Lower lobe of right lung (tissue), 2 donors: ENCODE data around the gene SHMT2. TPM values are rescaled to one million over a fixed set of nuclear protein-coding genes. Genes with fewer than 3 reads are reported as not detected.
A peak's percentile ranks its signal among the peaks of the same experiment; 100 is the strongest.

Experiments
- ATAC-seq, 2 donors: fragments of 200-7000 bp; cut with Tn5 transposase; one replicate each; pipeline ENCODE4 v1.9.1; 2020 to 2022; ENCODE audit warnings: mild to moderate bottlenecking in 2 of 2, moderate library complexity in 2 of 2
- DNase-seq: peaks from one replicate; pipeline ENCODE4 v3.0.0-alpha.2; 2020
- H3K27ac ChIP-seq: fragments of 200-600 bp; one replicate; pipeline ENCODE4 v1.8.0; 2022
- H3K27me3 ChIP-seq: fragments of 200-600 bp; one replicate; pipeline ENCODE4 v1.8.0; 2022; ENCODE audit warnings: low read depth
- H3K36me3 ChIP-seq: fragments of 200-600 bp; one replicate; pipeline ENCODE4 v1.8.0; 2022; ENCODE audit warnings: mild to moderate bottlenecking
- H3K4me1 ChIP-seq: fragments of 200-600 bp; one replicate; pipeline ENCODE4 v1.8.0; 2022
- H3K4me3 ChIP-seq: fragments of 200-600 bp; one replicate; pipeline ENCODE4 v1.8.0; 2022; ENCODE audit warnings: mild to moderate bottlenecking
- H3K9me3 ChIP-seq: fragments of 200-600 bp; one replicate; pipeline ENCODE4 v1.8.0; 2022
- intact Hi-C: fragments of 100-400 bp; cut with DNase I; formaldehyde crosslinking; loops from one replicate; pipeline ENCODE4 v1.11.0; 2022
- total RNA-seq: library from RNA; stranded (reverse); fragmentation: NEBNext Ultra II Directional; extraction: Animal tissue kit (Norgen Biotek cat#: 25700); gene quantifications from one replicate; pipeline ENCODE4 v1.2.1, GENCODE V29; 2021
- TF ChIP-seq, protein P1 (sequence below): fragments of 200-600 bp; IDR thresholded peaks from one replicate; pipeline ENCODE4 v1.8.0; 2022; ENCODE audit warnings: antibody characterized with exemption, mild to moderate bottlenecking
- donor health status: DM: no; HTN: yes; CAD: no; lungs with severe emphysema.

The SHMT2 gene
- total RNA-seq, 1 donor from 2014 or later: 66.6 TPM

DNA sequence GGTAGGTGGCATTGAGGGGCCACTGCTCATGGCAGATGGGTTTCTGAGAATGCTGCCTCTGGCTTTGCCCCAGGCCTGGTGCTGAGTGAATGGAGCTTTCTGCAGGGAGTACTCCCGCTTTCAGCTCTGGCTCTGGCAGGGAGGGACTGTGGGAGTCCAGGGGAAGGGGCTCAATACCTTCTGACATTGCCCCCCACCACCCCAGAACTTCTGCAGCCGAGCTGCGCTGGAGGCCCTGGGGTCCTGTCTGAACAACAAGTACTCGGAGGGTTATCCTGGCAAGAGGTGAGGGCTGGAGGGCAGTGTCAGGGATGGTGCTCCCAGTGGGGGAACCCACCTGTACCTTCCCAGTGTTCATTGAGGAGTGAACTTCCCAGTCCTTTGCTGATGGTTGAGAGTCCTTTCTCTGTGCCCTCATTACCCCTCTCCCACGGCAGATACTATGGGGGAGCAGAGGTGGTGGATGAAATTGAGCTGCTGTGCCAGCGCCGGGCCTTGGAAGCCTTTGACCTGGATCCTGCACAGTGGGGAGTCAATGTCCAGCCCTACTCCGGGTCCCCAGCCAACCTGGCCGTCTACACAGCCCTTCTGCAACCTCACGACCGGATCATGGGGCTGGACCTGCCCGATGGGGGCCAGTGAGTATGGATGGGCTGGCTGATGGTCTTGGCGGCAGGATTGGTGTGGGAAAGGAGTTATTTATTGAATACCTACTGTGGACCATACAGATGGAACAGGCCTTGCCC, 1.9 kb downstream of the SHMT2 start:
- no peak overlapping the region for H3K27ac ChIP-seq
- no peak overlapping the region for H3K4me3 ChIP-seq

DNA sequence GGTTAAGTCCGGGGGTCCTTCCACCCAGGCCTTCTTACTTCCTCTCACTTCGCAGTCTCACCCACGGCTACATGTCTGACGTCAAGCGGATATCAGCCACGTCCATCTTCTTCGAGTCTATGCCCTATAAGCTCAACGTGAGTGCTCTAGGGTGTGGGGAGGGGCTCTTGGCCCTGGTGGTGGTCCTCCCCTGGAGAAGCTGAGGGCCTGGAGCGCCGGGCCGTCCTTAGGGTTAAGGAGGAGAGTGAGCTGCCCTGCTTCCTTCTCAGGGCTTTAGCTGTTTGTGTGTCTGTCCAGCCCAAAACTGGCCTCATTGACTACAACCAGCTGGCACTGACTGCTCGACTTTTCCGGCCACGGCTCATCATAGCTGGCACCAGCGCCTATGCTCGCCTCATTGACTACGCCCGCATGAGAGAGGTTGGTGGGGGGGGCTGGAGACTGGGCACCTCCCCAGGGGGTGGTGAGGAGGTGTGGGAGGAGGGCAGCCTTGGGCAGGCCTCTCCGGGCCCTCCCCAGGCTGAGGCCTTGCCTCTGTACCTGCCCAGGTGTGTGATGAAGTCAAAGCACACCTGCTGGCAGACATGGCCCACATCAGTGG, 2.7 kb downstream of the SHMT2 start:
- peak; percentile 35 for DNase-seq
- Histone ChIP-seq H3K27ac (no peak overlapping the region), H3K36me3 (peaks cover 34% of the 10 kb centered on the region), H3K27me3 (peaks cover 20% of the 10 kb centered on the region), H3K4me3 (no peak overlapping the region), H3K9me3 (no peaks in the 10 kb centered on the region), H3K4me1 (peaks cover 24% of the 10 kb centered on the region)
- intact Hi-C loops: no loop called here
- ATAC-seq: no peak
- TF ChIP-seq, protein P1, sequence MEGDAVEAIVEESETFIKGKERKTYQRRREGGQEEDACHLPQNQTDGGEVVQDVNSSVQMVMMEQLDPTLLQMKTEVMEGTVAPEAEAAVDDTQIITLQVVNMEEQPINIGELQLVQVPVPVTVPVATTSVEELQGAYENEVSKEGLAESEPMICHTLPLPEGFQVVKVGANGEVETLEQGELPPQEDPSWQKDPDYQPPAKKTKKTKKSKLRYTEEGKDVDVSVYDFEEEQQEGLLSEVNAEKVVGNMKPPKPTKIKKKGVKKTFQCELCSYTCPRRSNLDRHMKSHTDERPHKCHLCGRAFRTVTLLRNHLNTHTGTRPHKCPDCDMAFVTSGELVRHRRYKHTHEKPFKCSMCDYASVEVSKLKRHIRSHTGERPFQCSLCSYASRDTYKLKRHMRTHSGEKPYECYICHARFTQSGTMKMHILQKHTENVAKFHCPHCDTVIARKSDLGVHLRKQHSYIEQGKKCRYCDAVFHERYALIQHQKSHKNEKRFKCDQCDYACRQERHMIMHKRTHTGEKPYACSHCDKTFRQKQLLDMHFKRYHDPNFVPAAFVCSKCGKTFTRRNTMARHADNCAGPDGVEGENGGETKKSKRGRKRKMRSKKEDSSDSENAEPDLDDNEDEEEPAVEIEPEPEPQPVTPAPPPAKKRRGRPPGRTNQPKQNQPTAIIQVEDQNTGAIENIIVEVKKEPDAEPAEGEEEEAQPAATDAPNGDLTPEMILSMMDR: no peak

More for the DNA sequence above, 1.9 kb downstream of the SHMT2 start:
- peaks cover 20% of the 10 kb centered on the region for H3K27me3 ChIP-seq
- H3K9me3 ChIP-seq: no peaks in the 10 kb centered on the region
- H3K4me1 ChIP-seq: peaks cover 32% of the 10 kb centered on the region
- H3K36me3 ChIP-seq: peaks cover 34% of the 10 kb centered on the region
- intact Hi-C loops: no loop called here
- DNase-seq (peak; percentile 32), ATAC-seq (no peak)
- TF ChIP-seq, protein P1: no peak

DNA sequence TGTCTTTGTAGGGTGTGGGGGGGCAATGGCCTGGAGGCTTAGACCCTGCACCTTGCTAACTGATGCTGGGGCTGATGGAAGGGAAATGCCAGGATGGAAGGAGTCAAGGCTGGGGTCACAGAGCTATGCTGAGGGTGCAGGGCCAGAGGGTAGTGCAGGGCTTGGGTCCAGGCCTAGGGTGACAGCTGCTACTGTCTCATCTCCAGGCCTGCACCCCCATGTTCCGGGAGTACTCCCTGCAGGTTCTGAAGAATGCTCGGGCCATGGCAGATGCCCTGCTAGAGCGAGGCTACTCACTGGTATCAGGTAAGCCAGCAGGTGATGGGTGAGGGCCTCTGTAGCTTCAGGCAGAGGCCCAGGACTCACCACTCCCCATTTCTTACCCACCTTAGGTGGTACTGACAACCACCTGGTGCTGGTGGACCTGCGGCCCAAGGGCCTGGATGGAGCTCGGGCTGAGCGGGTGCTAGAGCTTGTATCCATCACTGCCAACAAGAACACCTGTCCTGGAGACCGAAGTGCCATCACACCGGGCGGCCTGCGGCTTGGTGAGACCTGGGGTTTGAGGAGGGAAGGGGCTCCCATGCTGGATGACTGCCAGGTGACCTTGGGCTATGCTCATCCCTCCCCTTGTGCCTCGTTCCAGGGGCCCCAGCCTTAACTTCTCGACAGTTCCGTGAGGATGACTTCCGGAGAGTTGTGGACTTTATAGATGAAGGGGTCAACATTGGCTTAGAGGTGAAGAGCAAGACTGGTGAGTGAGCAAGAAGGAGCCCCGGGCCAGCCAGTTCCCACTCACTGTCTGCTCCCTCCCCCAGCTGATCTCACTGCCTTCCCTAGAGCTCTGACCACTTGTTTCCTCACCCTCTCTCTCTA, 4.1 kb downstream of the SHMT2 start:
- Histone ChIP-seq H3K4me1 (peaks cover 34% of the 10 kb centered on the region), H3K9me3 (no peaks in the 10 kb centered on the region), H3K4me3 (no peak overlapping the region), H3K27me3 (peaks cover 30% of the 10 kb centered on the region), H3K36me3 (peaks cover 34% of the 10 kb centered on the region), H3K27ac (no peak overlapping the region)
- DNase-seq: peak; percentile 45
- no peak for ATAC-seq
- intact Hi-C loops: no loop called here
- TF ChIP-seq, protein P1: no peak

DNA sequence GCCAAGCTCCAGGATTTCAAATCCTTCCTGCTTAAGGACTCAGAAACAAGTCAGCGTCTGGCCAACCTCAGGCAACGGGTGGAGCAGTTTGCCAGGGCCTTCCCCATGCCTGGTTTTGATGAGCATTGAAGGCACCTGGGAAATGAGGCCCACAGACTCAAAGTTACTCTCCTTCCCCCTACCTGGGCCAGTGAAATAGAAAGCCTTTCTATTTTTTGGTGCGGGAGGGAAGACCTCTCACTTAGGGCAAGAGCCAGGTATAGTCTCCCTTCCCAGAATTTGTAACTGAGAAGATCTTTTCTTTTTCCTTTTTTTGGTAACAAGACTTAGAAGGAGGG, 4.7 kb downstream of the SHMT2 start:
- Histone ChIP-seq H3K4me3 (no peak overlapping the region), H3K36me3 (peaks cover 34% of the 10 kb centered on the region), H3K27ac (no peak overlapping the region), H3K4me1 (peaks cover 35% of the 10 kb centered on the region), H3K9me3 (no peaks in the 10 kb centered on the region), H3K27me3 (peaks cover 36% of the 10 kb centered on the region)
- DNase-seq (no peak), ATAC-seq (no peak)
- intact Hi-C loops: no loop called here
- TF ChIP-seq, protein P1: no peak

DNA sequence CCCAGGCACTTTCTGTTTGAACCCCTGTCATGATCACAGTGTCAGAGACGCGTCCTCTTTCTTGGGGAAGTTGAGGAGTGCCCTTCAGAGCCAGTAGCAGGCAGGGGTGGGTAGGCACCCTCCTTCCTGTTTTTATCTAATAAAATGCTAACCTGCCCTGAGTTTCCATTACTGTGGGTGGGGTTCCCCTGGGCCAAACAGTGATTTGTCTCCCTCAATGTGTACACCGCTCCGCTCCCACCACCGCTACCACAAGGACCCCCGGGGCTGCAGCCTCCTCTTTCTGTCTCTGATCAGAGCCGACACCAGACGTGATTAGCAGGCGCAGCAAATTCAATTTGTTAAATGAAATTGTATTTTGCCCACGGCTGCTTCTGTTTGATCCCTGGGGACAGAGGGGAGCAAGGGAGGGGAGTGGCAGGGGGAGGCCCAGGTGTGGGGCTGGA, 5.1 kb downstream of the SHMT2 start:
- Histone ChIP-seq H3K27me3 (peaks cover 39% of the 10 kb centered on the region), H3K9me3 (no peaks in the 10 kb centered on the region), H3K36me3 (peaks cover 34% of the 10 kb centered on the region), H3K27ac (no peak overlapping the region), H3K4me3 (no peak overlapping the region), H3K4me1 (peaks cover 37% of the 10 kb centered on the region)
- TF ChIP-seq, protein P1: no peak
- intact Hi-C loops: no loop called here
- ATAC-seq (no peak), DNase-seq (peak; percentile 30)
